Measurements from ENCODE around the gene RNF13.
A peak's percentile ranks its signal among the peaks of the same experiment; 100 is the strongest.

RNF13 gene

DNA sequence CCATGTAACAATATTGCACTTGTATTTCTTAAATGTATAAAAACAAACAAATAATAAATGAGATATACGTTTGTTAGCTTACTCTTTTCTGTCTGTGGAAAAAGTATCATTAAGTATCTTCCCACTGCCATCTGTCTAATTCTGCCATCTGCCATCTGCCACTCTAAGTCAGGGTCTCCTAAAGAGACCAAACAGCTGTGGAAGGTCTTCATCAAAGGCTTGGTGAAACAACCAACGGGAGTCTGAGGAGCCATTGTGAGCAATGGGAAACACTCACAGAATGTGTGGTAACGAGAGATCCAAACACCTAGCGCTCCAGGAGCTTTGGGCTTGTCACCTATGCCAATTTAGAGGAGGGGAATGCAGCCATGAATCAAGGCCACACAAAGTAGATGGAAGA lies 186.4 kb downstream of the RNF13 start (continued):
- TF ChIP-seq, protein P1, sequence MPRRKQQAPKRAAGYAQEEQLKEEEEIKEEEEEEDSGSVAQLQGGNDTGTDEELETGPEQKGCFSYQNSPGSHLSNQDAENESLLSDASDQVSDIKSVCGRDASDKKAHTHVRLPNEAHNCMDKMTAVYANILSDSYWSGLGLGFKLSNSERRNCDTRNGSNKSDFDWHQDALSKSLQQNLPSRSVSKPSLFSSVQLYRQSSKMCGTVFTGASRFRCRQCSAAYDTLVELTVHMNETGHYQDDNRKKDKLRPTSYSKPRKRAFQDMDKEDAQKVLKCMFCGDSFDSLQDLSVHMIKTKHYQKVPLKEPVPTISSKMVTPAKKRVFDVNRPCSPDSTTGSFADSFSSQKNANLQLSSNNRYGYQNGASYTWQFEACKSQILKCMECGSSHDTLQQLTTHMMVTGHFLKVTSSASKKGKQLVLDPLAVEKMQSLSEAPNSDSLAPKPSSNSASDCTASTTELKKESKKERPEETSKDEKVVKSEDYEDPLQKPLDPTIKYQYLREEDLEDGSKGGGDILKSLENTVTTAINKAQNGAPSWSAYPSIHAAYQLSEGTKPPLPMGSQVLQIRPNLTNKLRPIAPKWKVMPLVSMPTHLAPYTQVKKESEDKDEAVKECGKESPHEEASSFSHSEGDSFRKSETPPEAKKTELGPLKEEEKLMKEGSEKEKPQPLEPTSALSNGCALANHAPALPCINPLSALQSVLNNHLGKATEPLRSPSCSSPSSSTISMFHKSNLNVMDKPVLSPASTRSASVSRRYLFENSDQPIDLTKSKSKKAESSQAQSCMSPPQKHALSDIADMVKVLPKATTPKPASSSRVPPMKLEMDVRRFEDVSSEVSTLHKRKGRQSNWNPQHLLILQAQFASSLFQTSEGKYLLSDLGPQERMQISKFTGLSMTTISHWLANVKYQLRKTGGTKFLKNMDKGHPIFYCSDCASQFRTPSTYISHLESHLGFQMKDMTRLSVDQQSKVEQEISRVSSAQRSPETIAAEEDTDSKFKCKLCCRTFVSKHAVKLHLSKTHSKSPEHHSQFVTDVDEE (CRISPR knock-in tag; IDR thresholded peaks at IDR 0.05) = no peak
- no peak for TF ChIP-seq BACH2 (CRISPR knock-in tag; IDR thresholded peaks at IDR 0.05; ENCODE audit: borderline replicate concordance)

DNA sequence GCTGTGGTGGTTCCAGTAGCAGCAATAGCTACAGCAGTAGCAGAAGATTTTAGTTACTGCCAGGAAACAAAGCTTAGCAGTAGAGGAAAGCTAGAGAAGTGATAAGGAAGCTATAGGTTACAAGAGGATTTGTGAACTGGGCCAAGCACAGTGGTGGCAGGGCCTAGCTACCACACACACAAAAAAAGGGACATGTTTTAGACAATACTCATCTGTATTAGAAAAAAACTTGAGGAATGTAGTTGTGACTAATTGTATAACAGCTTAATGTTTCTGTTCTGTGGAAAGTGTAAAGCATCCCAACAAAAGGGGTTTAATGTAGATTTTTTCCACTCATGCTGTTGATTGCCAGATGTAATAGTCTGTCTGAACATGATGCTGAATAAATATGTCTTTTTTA lies 187.6 kb downstream of the RNF13 start:
- ATAC-seq = no peak
- no peak for TF ChIP-seq OSR1 (CRISPR knock-in tag; IDR thresholded peaks at IDR 0.05)
- TF ChIP-seq ISL1 (CRISPR knock-in tag; IDR thresholded peaks at IDR 0.05) = no peak
- TF ChIP-seq, protein P2, sequence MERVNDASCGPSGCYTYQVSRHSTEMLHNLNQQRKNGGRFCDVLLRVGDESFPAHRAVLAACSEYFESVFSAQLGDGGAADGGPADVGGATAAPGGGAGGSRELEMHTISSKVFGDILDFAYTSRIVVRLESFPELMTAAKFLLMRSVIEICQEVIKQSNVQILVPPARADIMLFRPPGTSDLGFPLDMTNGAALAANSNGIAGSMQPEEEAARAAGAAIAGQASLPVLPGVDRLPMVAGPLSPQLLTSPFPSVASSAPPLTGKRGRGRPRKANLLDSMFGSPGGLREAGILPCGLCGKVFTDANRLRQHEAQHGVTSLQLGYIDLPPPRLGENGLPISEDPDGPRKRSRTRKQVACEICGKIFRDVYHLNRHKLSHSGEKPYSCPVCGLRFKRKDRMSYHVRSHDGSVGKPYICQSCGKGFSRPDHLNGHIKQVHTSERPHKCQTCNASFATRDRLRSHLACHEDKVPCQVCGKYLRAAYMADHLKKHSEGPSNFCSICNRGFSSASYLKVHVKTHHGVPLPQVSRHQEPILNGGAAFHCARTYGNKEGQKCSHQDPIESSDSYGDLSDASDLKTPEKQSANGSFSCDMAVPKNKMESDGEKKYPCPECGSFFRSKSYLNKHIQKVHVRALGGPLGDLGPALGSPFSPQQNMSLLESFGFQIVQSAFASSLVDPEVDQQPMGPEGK (CRISPR knock-in tag; IDR thresholded peaks at IDR 0.05; ENCODE audit: borderline replicate concordance) = no peak
- TF ChIP-seq, protein P1 (CRISPR knock-in tag; IDR thresholded peaks at IDR 0.05) = no peak
- no peak for TF ChIP-seq ESRRG (CRISPR knock-in tag; IDR thresholded peaks at IDR 0.05)
- no peak for TF ChIP-seq SNAI2 (CRISPR knock-in tag; IDR thresholded peaks at IDR 0.05)
- TF ChIP-seq ZC3H10 (CRISPR knock-in tag; IDR thresholded peaks at IDR 0.05) = no peak
- no peak for TF ChIP-seq TCF4 (CRISPR knock-in tag; IDR thresholded peaks at IDR 0.05; ENCODE audit: borderline replicate concordance)
- TF ChIP-seq BACH2 (CRISPR knock-in tag; IDR thresholded peaks at IDR 0.05; ENCODE audit: borderline replicate concordance) = no peak
- TF ChIP-seq ZFP3 (CRISPR knock-in tag; IDR thresholded peaks at IDR 0.05) = no peak
- no peak for TF ChIP-seq ZNF565 (CRISPR knock-in tag; conservative IDR thresholded peaks at IDR 0.05; ENCODE audit: low read depth)
- no peak for TF ChIP-seq ZFP30 (CRISPR knock-in tag; IDR thresholded peaks at IDR 0.05)
- TF ChIP-seq RARB (CRISPR knock-in tag; IDR thresholded peaks at IDR 0.05) = no peak
- TF ChIP-seq GLIS3 (CRISPR knock-in tag; IDR thresholded peaks at IDR 0.05) = no peak
- no peak for TF ChIP-seq CSDC2 (CRISPR knock-in tag; IDR thresholded peaks at IDR 0.05)
- TF ChIP-seq, protein P3, sequence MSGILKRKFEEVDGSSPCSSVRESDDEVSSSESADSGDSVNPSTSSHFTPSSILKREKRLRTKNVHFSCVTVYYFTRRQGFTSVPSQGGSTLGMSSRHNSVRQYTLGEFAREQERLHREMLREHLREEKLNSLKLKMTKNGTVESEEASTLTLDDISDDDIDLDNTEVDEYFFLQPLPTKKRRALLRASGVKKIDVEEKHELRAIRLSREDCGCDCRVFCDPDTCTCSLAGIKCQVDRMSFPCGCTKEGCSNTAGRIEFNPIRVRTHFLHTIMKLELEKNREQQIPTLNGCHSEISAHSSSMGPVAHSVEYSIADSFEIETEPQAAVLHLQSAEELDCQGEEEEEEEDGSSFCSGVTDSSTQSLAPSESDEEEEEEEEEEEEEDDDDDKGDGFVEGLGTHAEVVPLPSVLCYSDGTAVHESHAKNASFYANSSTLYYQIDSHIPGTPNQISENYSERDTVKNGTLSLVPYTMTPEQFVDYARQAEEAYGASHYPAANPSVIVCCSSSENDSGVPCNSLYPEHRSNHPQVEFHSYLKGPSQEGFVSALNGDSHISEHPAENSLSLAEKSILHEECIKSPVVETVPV (CRISPR knock-in tag; IDR thresholded peaks at IDR 0.05) = no peak
- no peak for TF ChIP-seq TOX (CRISPR knock-in tag; IDR thresholded peaks at IDR 0.05; ENCODE audit: borderline replicate concordance)

DNA sequence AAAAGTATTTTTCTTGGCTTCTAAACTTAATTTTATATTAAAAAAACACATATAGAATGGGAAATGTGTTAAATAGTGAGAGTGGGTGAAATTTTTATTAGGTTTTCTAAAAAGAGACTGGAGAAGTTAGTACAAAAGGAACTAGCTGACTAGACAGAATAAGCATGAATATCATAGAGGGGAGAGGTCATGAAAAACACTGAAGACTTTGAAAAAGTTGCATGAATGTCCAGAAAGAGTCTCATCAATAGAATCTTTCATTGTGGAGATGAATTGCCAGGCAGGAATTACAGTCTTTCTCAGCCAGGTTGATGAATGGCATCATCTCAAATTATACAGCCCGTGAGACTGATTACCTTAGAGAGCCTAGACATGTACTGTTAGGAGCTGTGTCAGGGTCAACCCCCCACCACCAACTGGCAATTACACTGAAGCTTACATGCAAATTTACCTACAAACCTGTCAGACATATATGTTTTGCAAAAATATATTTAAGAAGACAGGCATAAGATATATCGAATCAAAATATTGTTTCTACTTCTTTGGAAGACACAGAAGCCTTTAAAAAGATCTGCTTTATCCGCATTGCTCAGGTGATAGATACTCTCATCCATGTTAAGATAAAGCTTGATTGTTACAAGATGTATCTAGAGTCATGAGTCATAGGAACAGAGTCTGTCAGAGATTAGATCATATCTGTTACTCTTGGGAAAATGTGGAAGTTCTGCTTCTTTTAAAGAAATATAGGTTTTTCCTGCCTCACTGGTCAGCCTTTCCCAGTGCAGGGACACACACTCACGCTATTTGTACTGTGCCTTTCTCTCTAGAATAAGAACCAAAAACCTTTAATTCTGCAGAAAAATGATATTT lies 192.5 kb downstream of the RNF13 start:
- ATAC-seq = peak; percentile 95

More for the DNA sequence above, 192.5 kb downstream of the RNF13 start:
- no peak for TF ChIP-seq GLIS3 (CRISPR knock-in tag; IDR thresholded peaks at IDR 0.05)
- no peak for TF ChIP-seq ZFP30 (CRISPR knock-in tag; IDR thresholded peaks at IDR 0.05)
- TF ChIP-seq ESRRG (CRISPR knock-in tag; IDR thresholded peaks at IDR 0.05) = no peak
- TF ChIP-seq, protein P3 (CRISPR knock-in tag; IDR thresholded peaks at IDR 0.05) = no peak
- TF ChIP-seq ISL1 (CRISPR knock-in tag; IDR thresholded peaks at IDR 0.05) = peak; percentile 68

Measured in SK-N-SH treated with all-trans-retinoic acid at 6 μM for 48 hours (cell line).